OCI-LY3 (cell line): ENCODE data around the gene SORCS3.

Experiments used
- H2AFZ ChIP-seq: fragments of 200-600, 300-600 bp; shearing (Covaris generic); 2 replicates; pipeline ENCODE4 v1.6.0; 2014; ENCODE audit warnings: antibody characterized with exemption, low read depth, low read length
- H3K27ac ChIP-seq: fragments of 200-600, 300-600 bp; sonication (generic); 2 replicates; pipeline ENCODE4 v1.5.1; 2014; ENCODE audit warnings: mild to moderate bottlenecking, low read length, moderate library complexity, mixed read lengths
- H3K27me3 ChIP-seq: fragments of 200-600, 300-600 bp; sonication (generic); 2 replicates; pipeline ENCODE4 v1.6.1; 2014; ENCODE audit warnings: low read depth, low read length, mixed read lengths
- H3K36me3 ChIP-seq: fragments of 200-600, 300-600 bp; sonication (generic); replicated peaks from 2 replicates; pipeline ENCODE3; 2014; ENCODE audit warnings: low read depth, low read length, mixed read lengths
- H3K4me1 ChIP-seq: fragments of 300-600, 200-600 bp; sonication (generic); 2 replicates; pipeline ENCODE4 v1.6.1; 2014; ENCODE audit warnings: low read length, mixed read lengths
- H3K4me2 ChIP-seq: fragments of 200-600, 300-600 bp; sonication (generic); 2 replicates; pipeline ENCODE4 v1.6.1; 2014; ENCODE audit warnings: low read length, mixed read lengths
- H3K4me3 ChIP-seq: fragments of 300-600, 200-600 bp; sonication (generic); 2 replicates; pipeline ENCODE4 v1.5.1; 2014; ENCODE audit warnings: antibody characterized with exemption, mild to moderate bottlenecking, low read length, moderate library complexity
- H3K79me2 ChIP-seq: fragments of 300-600, 200-600 bp; shearing (Covaris generic); 2 replicates; pipeline ENCODE4 v1.6.1; 2014; ENCODE audit warnings: mild to moderate bottlenecking, low read length, mixed read lengths
- H3K9ac ChIP-seq: fragments of 300-600, 200-600 bp; shearing (Covaris generic); 2 replicates; pipeline ENCODE4 v1.6.0; 2014; ENCODE audit warnings: mild to moderate bottlenecking, low read length, moderate library complexity
- H3K9me3 ChIP-seq: fragments of 200-600, 300-600 bp; shearing (Covaris generic); 2 replicates; pipeline ENCODE4 v1.6.1; 2014; ENCODE audit warnings: low read length, mixed read lengths; ENCODE audit not compliant: insufficient read depth
- H4K20me1 ChIP-seq: fragments of 200-600, 300-600 bp; sonication (generic); 2 replicates; pipeline ENCODE4 v1.6.1; 2016; ENCODE audit warnings: low read length, mixed read lengths; ENCODE audit not compliant: insufficient read depth
- CTCF ChIP-seq: fragments of 200-600, 300-600 bp; sonication (generic); IDR thresholded peaks from 2 replicates; pipeline ENCODE4 v1.5.1; 2014; ENCODE audit warnings: antibody characterized with exemption, low read length, low read depth
- EZH2phosphoT487 ChIP-seq: fragments of 200-600 bp; shearing (Covaris generic); IDR thresholded peaks from 2 replicates; pipeline ENCODE4 v1.6.1; 2018; ENCODE audit warnings: antibody characterized with exemption, mixed run types, low read depth

The SORCS3 gene

GRCh38 chr10:105292236-105292635, 651.1 kb downstream of the SORCS3 start:
- Histone ChIP-seq H2AFZ (no peak overlapping the region), H3K79me2 (no peaks in the 10 kb centered on the region), H3K4me2 (no peak overlapping the region), H3K9ac (no peak overlapping the region), H3K27me3 (no peaks in the 10 kb centered on the region), H3K4me1 (no peaks in the 10 kb centered on the region), H3K9me3 (no peaks in the 10 kb centered on the region), H4K20me1 (no peaks in the 10 kb centered on the region), H3K36me3 (no peaks in the 10 kb centered on the region), H3K4me3 (no peak overlapping the region), H3K27ac (no peak overlapping the region)
- TF ChIP-seq EZH2phosphoT487 (no peak), CTCF (no peak)
